Measurements from ENCODE around the gene ST3GAL4. TPM values are rescaled to one million over a fixed set of nuclear protein-coding genes. Genes with fewer than 3 reads are reported as not detected.

Gene ST3GAL4
- total RNA-seq, 1 experiment from 2014 or later = 17.3 TPM

GRCh38 chr11:126437731-126438130 lies 82.2 kb downstream of the ST3GAL4 start (continued):
- TF ChIP-seq STAT6 (CRISPR knock-in tag; conservative IDR thresholded peaks at IDR 0.05; ENCODE audit: low read depth) (no peak), JUN (CRISPR knock-in tag; IDR thresholded peaks at IDR 0.05) (no peak), MAX (CRISPR knock-in tag; IDR thresholded peaks at IDR 0.05) (no peak)

GRCh38 chr11:126438272-126438671 lies 82.8 kb downstream of the ST3GAL4 start:
- no peaks in the 10 kb centered on the region for H3K9me3 Mint-ChIP-seq
- H3K4me3 Mint-ChIP-seq = no peak overlapping the region
- ChIA-PET POLR2A (no interaction called here), CTCF (no interaction called here)
- H3K27me3 Mint-ChIP-seq (ENCODE audit: low read depth) = no peaks in the 10 kb centered on the region; the same call in 1 of the 2 replicates
- H3K4me1 Mint-ChIP-seq = peaks cover 46% of the 10 kb centered on the region
- H3K36me3 Mint-ChIP-seq = no peaks in the 10 kb centered on the region
- ATAC-seq (no peak), DNase-seq (ENCODE audit: low spot score) (no peak)
- H3K27ac Mint-ChIP-seq = no peak overlapping the region
- TF ChIP-seq, protein P1, sequence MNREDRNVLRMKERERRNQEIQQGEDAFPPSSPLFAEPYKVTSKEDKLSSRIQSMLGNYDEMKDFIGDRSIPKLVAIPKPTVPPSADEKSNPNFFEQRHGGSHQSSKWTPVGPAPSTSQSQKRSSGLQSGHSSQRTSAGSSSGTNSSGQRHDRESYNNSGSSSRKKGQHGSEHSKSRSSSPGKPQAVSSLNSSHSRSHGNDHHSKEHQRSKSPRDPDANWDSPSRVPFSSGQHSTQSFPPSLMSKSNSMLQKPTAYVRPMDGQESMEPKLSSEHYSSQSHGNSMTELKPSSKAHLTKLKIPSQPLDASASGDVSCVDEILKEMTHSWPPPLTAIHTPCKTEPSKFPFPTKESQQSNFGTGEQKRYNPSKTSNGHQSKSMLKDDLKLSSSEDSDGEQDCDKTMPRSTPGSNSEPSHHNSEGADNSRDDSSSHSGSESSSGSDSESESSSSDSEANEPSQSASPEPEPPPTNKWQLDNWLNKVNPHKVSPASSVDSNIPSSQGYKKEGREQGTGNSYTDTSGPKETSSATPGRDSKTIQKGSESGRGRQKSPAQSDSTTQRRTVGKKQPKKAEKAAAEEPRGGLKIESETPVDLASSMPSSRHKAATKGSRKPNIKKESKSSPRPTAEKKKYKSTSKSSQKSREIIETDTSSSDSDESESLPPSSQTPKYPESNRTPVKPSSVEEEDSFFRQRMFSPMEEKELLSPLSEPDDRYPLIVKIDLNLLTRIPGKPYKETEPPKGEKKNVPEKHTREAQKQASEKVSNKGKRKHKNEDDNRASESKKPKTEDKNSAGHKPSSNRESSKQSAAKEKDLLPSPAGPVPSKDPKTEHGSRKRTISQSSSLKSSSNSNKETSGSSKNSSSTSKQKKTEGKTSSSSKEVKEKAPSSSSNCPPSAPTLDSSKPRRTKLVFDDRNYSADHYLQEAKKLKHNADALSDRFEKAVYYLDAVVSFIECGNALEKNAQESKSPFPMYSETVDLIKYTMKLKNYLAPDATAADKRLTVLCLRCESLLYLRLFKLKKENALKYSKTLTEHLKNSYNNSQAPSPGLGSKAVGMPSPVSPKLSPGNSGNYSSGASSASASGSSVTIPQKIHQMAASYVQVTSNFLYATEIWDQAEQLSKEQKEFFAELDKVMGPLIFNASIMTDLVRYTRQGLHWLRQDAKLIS (CRISPR knock-in tag; IDR thresholded peaks at IDR 0.05; ENCODE audit: borderline replicate concordance) = no peak
- TF ChIP-seq OVOL2 (CRISPR knock-in tag; IDR thresholded peaks at IDR 0.05; ENCODE audit: borderline replicate concordance) (no peak), CBFB (CRISPR knock-in tag; IDR thresholded peaks at IDR 0.05; ENCODE audit: low read depth) (no peak), RORB (CRISPR knock-in tag; IDR thresholded peaks at IDR 0.05) (no peak)
- TF ChIP-seq, protein P2, sequence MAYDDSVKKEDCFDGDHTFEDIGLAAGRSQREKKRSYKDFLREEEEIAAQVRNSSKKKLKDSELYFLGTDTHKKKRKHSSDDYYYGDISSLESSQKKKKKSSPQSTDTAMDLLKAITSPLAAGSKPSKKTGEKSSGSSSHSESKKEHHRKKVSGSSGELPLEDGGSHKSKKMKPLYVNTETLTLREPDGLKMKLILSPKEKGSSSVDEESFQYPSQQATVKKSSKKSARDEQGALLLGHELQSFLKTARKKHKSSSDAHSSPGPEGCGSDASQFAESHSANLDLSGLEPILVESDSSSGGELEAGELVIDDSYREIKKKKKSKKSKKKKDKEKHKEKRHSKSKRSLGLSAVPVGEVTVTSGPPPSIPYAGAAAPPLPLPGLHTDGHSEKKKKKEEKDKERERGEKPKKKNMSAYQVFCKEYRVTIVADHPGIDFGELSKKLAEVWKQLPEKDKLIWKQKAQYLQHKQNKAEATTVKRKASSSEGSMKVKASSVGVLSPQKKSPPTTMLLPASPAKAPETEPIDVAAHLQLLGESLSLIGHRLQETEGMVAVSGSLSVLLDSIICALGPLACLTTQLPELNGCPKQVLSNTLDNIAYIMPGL (CRISPR knock-in tag; IDR thresholded peaks at IDR 0.05) = no peak

DNA sequence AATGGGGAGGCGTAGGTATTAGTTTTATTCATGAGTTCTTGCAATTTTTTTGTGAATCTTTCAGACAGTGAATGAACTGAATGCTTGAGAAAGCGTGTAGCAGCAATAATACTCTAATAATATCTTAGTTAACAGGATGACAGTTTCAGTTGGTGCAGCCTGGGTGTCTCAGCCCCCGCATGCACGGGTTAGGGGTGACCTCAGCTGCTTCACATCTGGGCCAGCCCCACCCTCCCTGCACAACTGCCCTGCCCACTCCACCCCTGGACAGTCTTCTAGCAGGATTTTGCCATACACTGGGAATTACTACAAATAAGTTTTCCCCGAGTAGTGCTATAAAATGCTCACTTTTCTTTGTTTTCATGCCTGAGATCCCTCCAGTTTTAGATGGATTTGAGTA lies 83.2 kb downstream of the ST3GAL4 start:
- Mint-ChIP-seq H3K9me3 (no peaks in the 10 kb centered on the region), H3K27ac (no peak overlapping the region), H3K4me3 (no peak overlapping the region), H3K36me3 (no peaks in the 10 kb centered on the region), H3K4me1 (peaks cover 44% of the 10 kb centered on the region), H3K27me3 (ENCODE audit: low read depth) (no peaks in the 10 kb centered on the region; the same call in 1 of the 2 replicates)
- ATAC-seq = no peak
- POLR2A ChIA-PET = no interaction called here
- CTCF ChIA-PET = no interaction called here
- no peak for DNase-seq (ENCODE audit: low spot score)
- no peak for TF ChIP-seq ATF6 (CRISPR knock-in tag; IDR thresholded peaks at IDR 0.05)
- TF ChIP-seq PRRX2 (CRISPR knock-in tag; IDR thresholded peaks at IDR 0.05) = no peak
- no peak for TF ChIP-seq FOXP4 (CRISPR knock-in tag; IDR thresholded peaks at IDR 0.05)
- TF ChIP-seq ZNF317 (CRISPR knock-in tag; IDR thresholded peaks at IDR 0.05; ENCODE audit: borderline replicate concordance, low read depth) = no peak
- no peak for TF ChIP-seq ZNF396 (CRISPR knock-in tag; IDR thresholded peaks at IDR 0.05; ENCODE audit: borderline replicate concordance)
- no peak for TF ChIP-seq GTF2I (CRISPR knock-in tag; conservative IDR thresholded peaks at IDR 0.05)
- TF ChIP-seq TCF7 (CRISPR knock-in tag; IDR thresholded peaks at IDR 0.05; ENCODE audit: low read depth) = no peak
- no peak for TF ChIP-seq KAT7 (CRISPR knock-in tag; IDR thresholded peaks at IDR 0.05; ENCODE audit: borderline replicate concordance)
- TF ChIP-seq ZNF219 (CRISPR knock-in tag; IDR thresholded peaks at IDR 0.05; ENCODE audit: borderline replicate concordance) = no peak
- no peak for TF ChIP-seq JUN (CRISPR knock-in tag; IDR thresholded peaks at IDR 0.05)
